Measurements from ENCODE around the gene CDK7.

- TF ChIP-seq SUZ12 (IDR thresholded peaks at IDR 0.05; ENCODE audit: extremely low read depth, insufficient read depth, insufficient read length) (no peak), YY1 (IDR thresholded peaks at IDR 0.05; ENCODE audit: insufficient read depth, insufficient read length) (no peak)
These were observed 17.6 kb upstream of the CDK7 start for GRCh38 chr5:69217151-69217511.
